ENCODE measurements around the gene RPL37.
"Not testable (repeated sequence)": the region's sequence is repeated elsewhere in the genome, so short reads cannot be mapped to it uniquely, and the experiment has no call there.

The RPL37 gene

DNA sequence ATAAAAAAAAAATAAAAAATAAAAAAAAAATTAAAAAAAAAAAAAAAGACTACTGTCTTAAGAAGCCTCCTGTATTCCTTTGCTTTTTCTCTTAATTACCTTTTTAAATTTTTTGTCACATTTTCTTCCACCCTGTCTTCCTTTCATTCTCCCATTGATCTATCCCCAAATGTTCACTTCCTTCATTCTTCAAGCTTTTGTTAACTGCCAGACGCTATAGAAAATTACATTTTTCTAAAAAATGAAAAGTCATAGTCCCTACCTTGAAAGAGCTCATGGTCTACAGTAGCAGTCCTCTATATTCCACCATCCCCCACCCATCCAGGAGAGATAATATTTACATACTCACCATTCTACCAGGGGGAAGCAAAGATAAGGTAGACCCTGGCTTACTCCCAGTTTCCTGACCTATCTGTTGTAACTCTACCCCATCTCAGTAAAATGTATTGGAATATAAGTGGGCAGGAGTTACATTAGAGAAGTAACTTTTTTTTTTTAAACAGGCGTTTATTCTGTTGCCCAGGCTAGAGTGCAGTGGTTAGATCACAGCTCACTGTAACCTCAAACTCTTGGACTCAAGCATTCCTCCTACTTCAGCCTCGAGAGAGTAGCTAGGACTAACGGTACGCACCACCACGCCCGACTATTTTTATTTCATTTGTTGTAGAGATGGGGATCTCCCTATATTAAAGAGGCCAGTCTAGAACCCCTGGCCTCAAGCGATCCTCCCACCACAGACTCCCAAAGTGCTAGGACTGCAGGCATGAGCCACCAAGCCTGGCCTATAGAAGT lies 33.1 kb downstream of the RPL37 start:
- TF ChIP-seq, protein P1, sequence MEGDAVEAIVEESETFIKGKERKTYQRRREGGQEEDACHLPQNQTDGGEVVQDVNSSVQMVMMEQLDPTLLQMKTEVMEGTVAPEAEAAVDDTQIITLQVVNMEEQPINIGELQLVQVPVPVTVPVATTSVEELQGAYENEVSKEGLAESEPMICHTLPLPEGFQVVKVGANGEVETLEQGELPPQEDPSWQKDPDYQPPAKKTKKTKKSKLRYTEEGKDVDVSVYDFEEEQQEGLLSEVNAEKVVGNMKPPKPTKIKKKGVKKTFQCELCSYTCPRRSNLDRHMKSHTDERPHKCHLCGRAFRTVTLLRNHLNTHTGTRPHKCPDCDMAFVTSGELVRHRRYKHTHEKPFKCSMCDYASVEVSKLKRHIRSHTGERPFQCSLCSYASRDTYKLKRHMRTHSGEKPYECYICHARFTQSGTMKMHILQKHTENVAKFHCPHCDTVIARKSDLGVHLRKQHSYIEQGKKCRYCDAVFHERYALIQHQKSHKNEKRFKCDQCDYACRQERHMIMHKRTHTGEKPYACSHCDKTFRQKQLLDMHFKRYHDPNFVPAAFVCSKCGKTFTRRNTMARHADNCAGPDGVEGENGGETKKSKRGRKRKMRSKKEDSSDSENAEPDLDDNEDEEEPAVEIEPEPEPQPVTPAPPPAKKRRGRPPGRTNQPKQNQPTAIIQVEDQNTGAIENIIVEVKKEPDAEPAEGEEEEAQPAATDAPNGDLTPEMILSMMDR (IDR thresholded peaks at IDR 0.05; ENCODE audit: low read depth, low read length, missing control alignments): no peak
- DNase-seq (ENCODE audit: low read depth): no peak
- H3K4me3 ChIP-seq (ENCODE audit: low read depth, low read length): no peak overlapping the region

DNA sequence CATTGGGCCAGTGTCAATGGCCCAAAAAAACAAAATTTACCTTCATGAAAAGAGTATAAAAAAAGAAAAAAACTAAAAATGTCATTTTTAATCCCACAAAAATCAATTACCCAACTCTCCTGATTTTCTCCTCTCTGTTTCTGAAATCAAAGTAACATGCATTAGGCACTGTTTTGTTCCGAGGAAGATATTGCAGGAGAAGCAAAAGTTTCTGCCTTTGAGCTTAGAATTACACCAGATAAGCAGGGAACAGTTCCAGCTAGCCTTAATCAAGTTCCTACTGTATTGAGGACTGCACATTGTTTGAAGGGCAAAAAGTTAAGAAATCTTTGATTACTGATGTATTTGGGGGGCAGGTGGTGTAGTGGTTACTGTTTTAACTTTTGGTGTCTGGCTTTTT lies 35.8 kb downstream of the RPL37 start:
- H3K4me3 ChIP-seq (ENCODE audit: low read depth, low read length): no peak overlapping the region
- DNase-seq (ENCODE audit: low read depth): no peak
- TF ChIP-seq, protein P1 (IDR thresholded peaks at IDR 0.05; ENCODE audit: low read depth, low read length, missing control alignments): no peak

DNA sequence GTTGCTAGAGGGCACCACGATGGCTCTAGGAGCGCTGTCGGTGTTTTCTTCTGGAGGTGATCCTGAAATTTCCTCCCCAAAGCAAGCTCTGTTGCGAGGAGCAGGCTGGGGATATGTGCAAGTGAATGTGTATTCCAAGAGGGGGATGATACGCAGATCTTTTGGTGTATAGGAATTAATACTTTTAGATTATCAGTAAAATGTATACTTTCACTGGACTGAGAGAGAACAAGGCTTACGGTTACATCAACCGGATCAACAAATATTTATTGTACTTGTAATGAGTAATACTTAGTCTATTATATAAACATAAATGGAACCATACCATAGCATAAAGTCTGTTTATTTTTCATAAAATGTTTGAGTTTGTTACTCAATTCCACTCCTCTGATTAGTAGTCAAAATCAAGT lies 36.2 kb downstream of the RPL37 start:
- H3K4me3 ChIP-seq (ENCODE audit: low read depth, low read length): peak overlapping the region; percentile 86
- DNase-seq (ENCODE audit: low read depth): no peak
- TF ChIP-seq, protein P1 (IDR thresholded peaks at IDR 0.05; ENCODE audit: low read depth, low read length, missing control alignments): no peak

DNA sequence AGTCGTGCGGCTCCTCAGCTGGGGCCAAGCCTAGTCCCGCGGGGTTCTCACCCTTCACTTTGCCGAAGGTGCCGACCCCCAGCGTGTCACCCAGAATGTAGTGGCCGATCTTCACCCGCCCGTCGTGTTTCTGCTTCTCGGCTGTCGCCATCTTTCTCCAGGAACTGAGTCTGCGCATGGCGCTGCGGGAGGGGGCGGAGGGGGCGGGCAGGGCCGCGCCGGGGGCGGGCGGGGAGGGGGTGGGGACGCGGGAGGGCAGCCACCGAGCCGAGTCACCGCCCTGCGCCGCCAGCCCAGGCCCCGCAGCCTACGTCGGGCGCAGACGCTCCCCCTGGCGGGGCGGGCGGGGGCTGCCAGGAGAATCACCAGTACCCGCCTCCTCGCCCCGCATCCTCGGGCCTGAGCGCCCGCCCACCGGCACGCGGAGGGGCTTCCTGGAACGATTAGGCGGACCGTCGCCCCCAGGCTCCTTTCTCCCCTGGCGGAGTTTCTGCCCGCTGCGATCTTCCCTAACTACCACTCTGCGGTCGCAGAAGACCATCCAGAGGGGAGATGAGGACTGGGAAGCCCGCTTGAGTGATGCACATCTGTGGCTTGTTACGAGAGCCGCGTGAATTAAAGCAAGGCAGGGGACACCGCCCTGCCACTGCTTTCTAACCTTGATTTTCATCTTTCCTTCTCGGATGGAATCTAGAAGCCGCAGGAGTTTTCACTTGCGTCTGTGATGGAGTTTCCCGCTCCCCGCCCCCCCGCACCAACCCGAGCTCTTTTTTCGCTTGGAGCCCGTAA lies 36.8 kb downstream of the RPL37 start, which contains the start of gene PRKAA1:
Gene PRKAA1 (minus strand): TSS at position 363 of the 789 bp plus-strand sequence. CDS start 185 bp downstream, at position 178.
- H3K4me3 ChIP-seq (ENCODE audit: low read depth, low read length): peak within 1 kb of the TSS; percentile 86
- DNase-seq (ENCODE audit: low read depth): peak; percentile 42
- TF ChIP-seq, protein P1 (IDR thresholded peaks at IDR 0.05; ENCODE audit: low read depth, low read length, missing control alignments): peak; percentile 66

DNA sequence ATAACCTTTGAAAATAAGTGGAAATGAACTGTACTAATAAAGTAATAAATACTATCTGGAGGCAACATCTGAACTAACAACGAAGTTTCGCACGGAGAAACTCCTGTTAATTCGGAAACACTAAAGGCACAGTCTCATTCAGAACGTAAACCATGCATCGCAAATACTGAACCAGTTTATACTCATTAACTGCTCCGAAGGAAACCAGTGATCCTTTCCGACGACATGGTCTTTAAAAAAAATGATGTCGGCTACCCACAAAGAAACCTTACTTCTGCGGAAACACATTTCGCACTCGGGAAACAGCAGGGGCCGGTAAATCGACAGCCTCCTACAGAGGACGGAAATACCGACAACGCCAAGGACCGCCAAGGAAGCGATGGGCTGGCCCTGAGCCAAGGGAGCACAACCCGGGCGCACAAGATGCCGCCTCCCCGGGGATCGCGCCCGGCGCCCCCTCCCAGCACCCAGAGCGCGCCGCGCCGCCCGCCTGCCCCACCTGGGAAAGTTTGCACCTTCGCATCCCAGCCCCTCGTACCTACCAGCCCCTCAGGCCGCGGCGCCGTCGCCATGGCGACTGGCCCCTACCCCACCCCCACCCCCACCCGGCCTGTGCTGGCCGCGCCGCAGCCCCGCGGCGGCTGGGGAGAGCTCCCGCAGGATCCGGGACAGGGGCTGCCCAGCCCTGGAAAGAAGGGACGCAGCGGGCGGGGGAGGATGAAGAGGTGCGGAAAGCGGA lies 37.6 kb downstream of the RPL37 start:
- TF ChIP-seq, protein P1 (IDR thresholded peaks at IDR 0.05; ENCODE audit: low read depth, low read length, missing control alignments): no peak
- peak; percentile 35 for DNase-seq (ENCODE audit: low read depth)

DNA sequence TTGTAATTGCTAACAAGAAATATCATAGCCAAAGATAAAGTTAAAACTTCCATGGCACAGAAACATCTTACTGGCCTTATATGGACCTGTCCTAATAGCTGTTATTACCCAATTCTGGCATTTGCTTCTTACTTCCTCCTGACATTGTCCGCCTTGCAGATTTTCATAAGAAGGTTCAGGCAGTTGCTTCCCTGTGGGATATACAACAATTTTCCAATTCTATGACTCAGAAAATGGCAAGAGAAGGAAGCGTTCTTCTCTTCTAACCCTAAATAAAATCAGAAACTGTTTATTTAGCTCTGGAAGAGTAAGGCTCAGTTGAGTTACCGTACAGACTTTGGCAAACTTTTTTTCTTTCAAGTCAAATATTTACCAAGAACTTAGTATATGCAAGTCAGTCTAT lies 38.5 kb downstream of the RPL37 start:
- H3K4me3 ChIP-seq (ENCODE audit: low read depth, low read length): peak overlapping the region; percentile 71; the same call in 1 of the 2 replicates
- no peak for DNase-seq (ENCODE audit: low read depth)
- TF ChIP-seq, protein P1 (IDR thresholded peaks at IDR 0.05; ENCODE audit: low read depth, low read length, missing control alignments): no peak

More for the DNA sequence above, 37.6 kb downstream of the RPL37 start:
- peak overlapping the region; percentile 71 for H3K4me3 ChIP-seq (ENCODE audit: low read depth, low read length)

DNA sequence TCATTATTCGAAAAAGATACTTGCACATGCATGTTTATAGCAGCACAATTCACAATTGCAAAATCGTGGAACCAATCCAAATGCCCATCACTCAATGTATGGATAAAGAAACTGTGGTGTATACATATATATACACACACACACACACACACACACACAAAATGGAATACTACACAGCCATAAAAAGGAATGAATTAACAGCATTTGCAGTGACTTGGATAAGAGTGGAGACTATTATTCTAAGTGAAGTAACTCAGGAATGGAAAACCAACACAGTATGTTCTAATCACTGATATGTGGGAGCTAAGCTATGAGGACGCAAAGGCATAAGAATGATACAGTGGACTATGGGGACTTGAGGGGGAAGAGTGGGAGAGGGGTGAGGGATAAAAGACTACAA lies 40.1 kb downstream of the RPL37 start:
- not testable (repeated sequence) for H3K4me3 ChIP-seq (ENCODE audit: low read depth, low read length); DNase-seq (ENCODE audit: low read depth)

DNA sequence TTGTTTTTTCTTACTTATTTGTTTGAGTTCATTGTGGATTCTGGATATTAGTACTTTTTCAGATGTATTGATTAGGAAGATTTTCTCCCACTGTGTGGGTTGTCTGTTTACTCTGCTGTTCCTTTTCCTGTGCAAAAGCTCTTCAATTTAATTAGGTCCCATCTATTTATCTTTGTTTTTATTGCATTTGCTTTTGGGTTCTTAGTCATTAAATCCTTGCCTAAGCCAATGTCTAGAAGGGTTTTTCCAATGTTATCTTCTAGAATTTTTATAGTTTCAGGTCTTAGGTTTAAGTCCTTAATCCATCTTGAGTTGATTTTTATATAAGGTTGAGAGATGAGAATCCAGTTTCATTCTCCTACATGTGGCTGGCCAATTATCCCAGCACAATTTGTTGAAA lies 40.7 kb downstream of the RPL37 start:
- H3K4me3 ChIP-seq (ENCODE audit: low read depth, low read length); DNase-seq (ENCODE audit: low read depth): not testable (repeated sequence)

DNA sequence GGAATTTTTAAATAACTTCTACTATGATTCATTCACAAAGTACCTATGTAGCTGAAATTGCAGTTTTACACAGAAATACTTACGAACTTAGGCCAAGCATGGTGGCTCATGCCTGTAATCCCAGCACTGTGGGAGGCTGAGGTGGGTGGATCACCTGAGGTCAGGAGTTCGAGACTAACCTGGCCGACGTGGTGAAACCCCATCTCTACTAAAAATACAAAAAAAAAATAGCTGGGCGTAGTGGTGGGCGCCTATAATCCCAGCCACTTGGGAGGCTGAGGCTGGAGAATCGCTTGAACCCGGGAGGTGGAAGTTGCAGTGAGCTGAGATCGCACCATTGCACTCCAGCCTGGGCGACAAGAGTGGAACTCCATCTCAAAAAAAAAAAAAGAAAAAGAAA lies 42.3 kb downstream of the RPL37 start:
- H3K4me3 ChIP-seq (ENCODE audit: low read depth, low read length); DNase-seq (ENCODE audit: low read depth): not testable (repeated sequence)
